Type B pancreatic cell (in vitro differentiated cells): ENCODE measurements around the gene TXN2. TPM values are rescaled to one million over a fixed set of nuclear protein-coding genes. Genes with fewer than 3 reads are reported as not detected.

ENCODE experiments used
- DNase-seq: peaks from one replicate; pipeline ENCODE4 v3.0.0; 2021; ENCODE audit warnings: mixed read lengths; ENCODE audit not compliant: unreplicated experiment; ENCODE audit errors: extremely low spot score
- H3K27ac Mint-ChIP-seq: 2 replicates; pipeline ENCODE4 v1.8.0; 2021; ENCODE audit warnings: mild to moderate bottlenecking, mixed read lengths
- H3K27me3 Mint-ChIP-seq: 2 replicates; pipeline ENCODE4 v1.8.0; 2021; ENCODE audit warnings: mixed read lengths
- H3K36me3 Mint-ChIP-seq: 2 replicates; pipeline ENCODE4 v1.8.0; 2021; ENCODE audit warnings: mixed read lengths
- H3K4me1 Mint-ChIP-seq: one replicate; pipeline ENCODE4 v1.8.0; 2021; ENCODE audit warnings: mixed read lengths; ENCODE audit not compliant: unreplicated experiment
- H3K4me3 Mint-ChIP-seq: 2 replicates; pipeline ENCODE4 v1.8.0; 2021; ENCODE audit warnings: mild to moderate bottlenecking, mixed read lengths
- H3K9me3 Mint-ChIP-seq: 2 replicates; pipeline ENCODE4 v1.8.0; 2021; ENCODE audit warnings: mixed read lengths
- total RNA-seq: library from RNA; stranded (reverse); gene quantifications from 2 replicates; pipeline ENCODE4 v1.2.1, GENCODE V29; 2021; ENCODE audit warnings: low replicate concordance
- TF ChIP-seq, protein P1 (sequence below): fragments of 200-600 bp; sonication (generic); conservative IDR thresholded peaks from 2 replicates; pipeline ENCODE4 v1.5.0; 2021; ENCODE audit warnings: antibody characterized with exemption, mild to moderate bottlenecking

The TXN2 gene
- total RNA-seq, 1 donor from 2014 or later = 73.4 TPM

DNA sequence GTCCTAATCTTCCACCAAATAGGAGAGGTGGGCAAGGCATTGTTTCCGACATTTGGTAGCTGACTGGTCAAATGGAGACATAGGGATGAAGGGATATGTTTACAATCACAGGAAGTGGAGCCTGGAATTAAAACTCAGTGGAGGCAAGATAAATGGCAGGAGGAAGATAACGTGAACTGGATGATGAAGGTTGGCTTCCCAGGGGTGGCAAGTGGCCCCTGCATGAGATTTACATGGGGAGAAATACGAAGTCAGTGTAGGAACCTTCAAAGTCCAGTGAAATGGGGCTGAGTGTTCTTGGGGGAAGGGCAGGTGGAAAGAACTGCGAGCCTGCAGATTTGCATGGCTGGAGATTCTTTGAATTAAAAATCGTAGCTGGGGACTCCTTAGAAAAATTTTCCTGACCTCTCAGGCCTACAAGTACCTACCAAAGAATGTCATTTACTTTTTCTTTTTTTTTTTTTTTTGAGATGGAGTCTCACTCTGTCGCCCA, 26.1 kb upstream of the TXN2 start:
- DNase-seq = no peak
- H3K27ac Mint-ChIP-seq = peak overlapping the region; percentile 38
- peak overlapping the region; percentile 79 for H3K4me3 Mint-ChIP-seq
- no peaks in the 10 kb centered on the region for H3K9me3 Mint-ChIP-seq
- peaks cover 15% of the 10 kb centered on the region for H3K4me1 Mint-ChIP-seq
- no peaks in the 10 kb centered on the region for H3K27me3 Mint-ChIP-seq
- TF ChIP-seq, protein P1, sequence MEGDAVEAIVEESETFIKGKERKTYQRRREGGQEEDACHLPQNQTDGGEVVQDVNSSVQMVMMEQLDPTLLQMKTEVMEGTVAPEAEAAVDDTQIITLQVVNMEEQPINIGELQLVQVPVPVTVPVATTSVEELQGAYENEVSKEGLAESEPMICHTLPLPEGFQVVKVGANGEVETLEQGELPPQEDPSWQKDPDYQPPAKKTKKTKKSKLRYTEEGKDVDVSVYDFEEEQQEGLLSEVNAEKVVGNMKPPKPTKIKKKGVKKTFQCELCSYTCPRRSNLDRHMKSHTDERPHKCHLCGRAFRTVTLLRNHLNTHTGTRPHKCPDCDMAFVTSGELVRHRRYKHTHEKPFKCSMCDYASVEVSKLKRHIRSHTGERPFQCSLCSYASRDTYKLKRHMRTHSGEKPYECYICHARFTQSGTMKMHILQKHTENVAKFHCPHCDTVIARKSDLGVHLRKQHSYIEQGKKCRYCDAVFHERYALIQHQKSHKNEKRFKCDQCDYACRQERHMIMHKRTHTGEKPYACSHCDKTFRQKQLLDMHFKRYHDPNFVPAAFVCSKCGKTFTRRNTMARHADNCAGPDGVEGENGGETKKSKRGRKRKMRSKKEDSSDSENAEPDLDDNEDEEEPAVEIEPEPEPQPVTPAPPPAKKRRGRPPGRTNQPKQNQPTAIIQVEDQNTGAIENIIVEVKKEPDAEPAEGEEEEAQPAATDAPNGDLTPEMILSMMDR = no peak
- H3K36me3 Mint-ChIP-seq = peaks cover 22% of the 10 kb centered on the region

DNA sequence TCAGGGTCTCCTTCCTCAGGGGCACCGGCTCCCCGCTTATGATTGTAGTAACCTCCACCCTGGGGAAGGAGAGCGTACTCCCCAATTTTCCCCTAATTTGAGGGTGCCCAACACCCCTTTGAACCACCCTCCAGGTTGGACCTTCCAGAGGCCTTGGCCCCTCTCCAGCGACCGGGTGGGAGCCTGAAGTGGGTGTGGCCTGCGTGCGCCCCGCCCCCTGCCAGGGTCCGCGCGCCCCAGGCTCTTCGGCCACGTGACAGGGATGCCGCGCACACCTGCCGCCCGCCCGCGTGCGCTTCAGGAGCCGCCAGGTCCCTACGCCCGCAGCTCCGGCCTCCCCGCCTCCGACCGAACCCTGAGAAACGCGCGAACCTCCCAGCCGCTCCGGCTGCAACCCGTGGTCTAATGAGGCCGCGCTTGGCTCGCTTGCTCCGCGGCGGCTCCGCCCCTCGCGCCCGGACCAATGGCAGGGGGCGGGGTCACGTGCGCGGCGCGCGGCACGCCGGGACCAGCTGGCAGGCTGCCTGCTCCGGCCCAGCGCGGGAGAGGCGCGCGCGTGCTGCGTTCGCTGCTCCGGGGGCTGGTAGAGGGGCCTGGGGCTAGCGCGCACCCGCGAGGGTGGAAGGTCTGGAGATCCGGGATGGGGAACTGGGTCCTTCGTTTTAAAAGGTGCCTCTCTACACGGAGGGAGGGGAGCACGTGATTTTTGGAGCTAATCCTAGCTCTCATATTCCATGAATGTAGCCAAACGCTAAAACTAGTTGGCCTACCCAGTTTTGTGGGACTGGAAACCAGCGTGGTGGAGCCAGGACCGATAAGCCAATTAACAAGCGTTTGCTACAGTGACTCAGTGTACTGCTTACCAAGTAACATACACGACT, 25.4 kb upstream of the TXN2 start, which contains the start of gene FOXRED2:
Gene FOXRED2, minus strand, starts transcription at position 404 of the 881 bp plus-strand sequence. CDS start 618 bp downstream, outside the sequence.
- TF ChIP-seq, protein P1 = no peak
- peaks cover 15% of the 10 kb centered on the region for H3K4me1 Mint-ChIP-seq
- H3K36me3 Mint-ChIP-seq = peaks cover 18% of the 10 kb centered on the region
- peak; percentile 94 for DNase-seq
- no peaks in the 10 kb centered on the region for H3K9me3 Mint-ChIP-seq
- H3K4me3 Mint-ChIP-seq = peak within 1 kb of the TSS; percentile 79
- H3K27me3 Mint-ChIP-seq = no peaks in the 10 kb centered on the region
- peak within 1 kb of the TSS; percentile 38 for H3K27ac Mint-ChIP-seq

DNA sequence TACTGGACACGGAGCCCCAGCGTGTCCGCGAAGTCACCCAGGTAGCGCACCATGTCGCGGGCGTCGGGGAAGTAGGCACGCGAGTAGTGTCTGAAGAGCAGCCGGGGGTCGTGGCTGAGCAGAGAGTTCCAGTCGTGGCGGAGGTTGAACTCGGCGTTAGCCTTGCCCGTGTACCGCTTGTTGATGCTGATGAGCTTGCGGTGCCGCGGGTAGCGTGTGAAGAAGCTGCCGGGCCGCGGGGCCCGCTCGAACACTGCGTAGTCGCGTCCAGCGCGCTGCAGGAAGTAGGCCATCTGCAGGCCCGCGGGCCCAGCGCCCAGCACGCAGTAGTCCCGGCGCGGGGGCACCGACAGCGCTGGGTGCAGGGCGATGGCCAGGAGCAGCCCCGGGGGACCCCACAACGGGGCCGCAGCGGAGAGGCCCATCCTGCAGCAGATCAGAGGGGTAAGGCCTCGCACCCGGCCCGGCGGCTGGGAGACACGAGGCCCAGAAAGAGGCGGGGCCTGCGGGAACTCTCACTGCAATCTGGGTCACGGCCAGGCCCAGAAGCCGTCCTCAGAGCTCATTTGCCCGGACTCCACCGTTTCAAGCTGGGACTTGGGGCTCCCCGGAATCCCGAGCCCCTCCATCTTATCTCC, 24.7 kb upstream of the TXN2 start:
- Mint-ChIP-seq H3K9me3 (no peaks in the 10 kb centered on the region), H3K36me3 (peaks cover 17% of the 10 kb centered on the region), H3K4me1 (peaks cover 14% of the 10 kb centered on the region), H3K4me3 (peak overlapping the region; percentile 77), H3K27ac (no peak overlapping the region), H3K27me3 (no peaks in the 10 kb centered on the region)
- no peak for DNase-seq
- TF ChIP-seq, protein P1 = no peak

DNA sequence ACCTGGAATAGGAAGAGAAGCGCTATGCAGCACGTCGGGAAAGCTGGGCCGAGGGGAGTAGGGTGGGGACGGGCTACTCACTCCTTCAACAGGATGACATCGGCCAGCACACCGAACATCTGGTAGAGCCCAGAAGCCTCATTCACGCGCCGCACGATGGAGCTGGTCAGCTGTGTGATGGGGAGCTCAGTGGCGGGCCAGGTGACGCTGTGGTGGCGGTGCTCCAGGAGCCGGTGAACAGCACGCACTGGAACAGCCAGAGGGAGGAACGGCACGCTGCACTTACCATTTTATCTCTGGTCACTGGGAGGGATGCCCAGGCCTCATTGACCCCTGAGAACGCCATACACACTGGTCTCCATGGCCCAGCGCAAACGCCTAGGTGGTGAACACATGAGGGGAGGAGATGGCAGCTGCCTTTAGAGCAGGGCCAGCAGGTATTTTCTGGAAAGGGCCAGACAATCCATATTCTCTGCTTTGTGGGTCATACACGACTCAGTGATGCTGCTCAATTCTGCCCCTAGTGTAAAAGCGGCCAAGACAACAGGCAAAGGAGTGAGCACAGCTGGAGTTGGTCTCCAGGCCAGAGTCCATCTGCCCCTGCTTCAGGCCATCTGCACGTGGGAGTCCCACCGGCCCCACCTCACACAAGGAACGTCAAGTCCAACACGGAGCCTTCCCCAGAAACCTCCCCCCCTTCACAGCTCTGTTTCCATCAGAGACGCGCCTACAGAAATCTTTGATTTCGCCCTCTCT, 16.6 kb upstream of the TXN2 start:
- Mint-ChIP-seq H3K4me3 (no peak overlapping the region), H3K27ac (no peak overlapping the region), H3K36me3 (no peaks in the 10 kb centered on the region), H3K9me3 (no peaks in the 10 kb centered on the region), H3K4me1 (no peaks in the 10 kb centered on the region), H3K27me3 (no peaks in the 10 kb centered on the region)
- no peak for DNase-seq
- TF ChIP-seq, protein P1 = no peak

DNA sequence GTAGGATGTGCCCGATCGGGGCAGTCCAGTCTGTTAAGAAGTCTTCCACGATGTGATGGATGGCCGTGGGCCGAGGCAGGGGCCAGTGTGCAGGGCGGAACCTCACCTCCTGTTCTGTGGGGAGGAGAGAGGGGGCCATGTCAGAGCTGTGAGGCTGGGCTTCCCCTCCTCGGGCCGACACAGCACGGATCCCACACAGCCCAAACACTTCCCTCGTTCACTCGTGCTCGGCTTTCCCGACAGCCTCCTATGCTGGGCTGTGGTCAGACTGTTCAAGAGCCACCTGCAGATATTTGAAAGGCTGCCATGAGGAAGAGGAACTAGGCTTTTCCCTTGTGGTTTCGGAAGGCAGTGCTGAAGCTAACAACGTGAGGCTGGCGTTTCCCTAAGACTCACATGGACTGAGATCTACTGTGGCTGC, 12.3 kb upstream of the TXN2 start:
- H3K4me1 Mint-ChIP-seq = no peaks in the 10 kb centered on the region
- peaks cover 3% of the 10 kb centered on the region for H3K36me3 Mint-ChIP-seq
- H3K4me3 Mint-ChIP-seq = no peak overlapping the region
- H3K9me3 Mint-ChIP-seq = no peaks in the 10 kb centered on the region
- no peak for DNase-seq
- no peak overlapping the region for H3K27ac Mint-ChIP-seq
- no peaks in the 10 kb centered on the region for H3K27me3 Mint-ChIP-seq
- TF ChIP-seq, protein P1 = no peak
